GM12878 (cell line): ENCODE measurements around the gene C5orf15. TPM values are rescaled to one million over a fixed set of nuclear protein-coding genes. Genes with fewer than 3 reads are reported as not detected.
A peak's percentile ranks its signal among the peaks of the same experiment; 100 is the strongest.

ENCODE experiments used
- ATF7 ChIP-seq: fragments of 450-650 bp; IDR thresholded peaks from 2 replicates; pipeline ENCODE4 v1.6.1; 2016; ENCODE audit warnings: low read depth, mild to moderate bottlenecking
- CEBPB ChIP-seq, 2 experiments: fragments of 150-350 bp in 1 of 2; IDR thresholded peaks; 2 replicates each; pipeline ENCODE4 v1.6.1; 2012 to 2014; ENCODE audit warnings: low read depth in 2 of 2, low read length in 2 of 2, borderline replicate concordance in 1 of 2, inconsistent platforms in 1 of 2
- CREB1 ChIP-seq: IDR thresholded peaks from 2 replicates; pipeline ENCODE4 v1.6.1; 2012; ENCODE audit warnings: low read depth, mild to moderate bottlenecking, inconsistent platforms
- E2F4 ChIP-seq: IDR thresholded peaks from 2 replicates; pipeline ENCODE4 v1.6.1; 2012; ENCODE audit warnings: low read depth, low read length, improper control_type of control experiment
- GABPA ChIP-seq: IDR thresholded peaks from 2 replicates; pipeline ENCODE4 v1.6.1; 2014; ENCODE audit warnings: antibody characterized with exemption, low read depth, mild to moderate bottlenecking, inconsistent platforms
- IRF3 ChIP-seq: fragments of 450-650 bp; IDR thresholded peaks from 2 replicates; pipeline ENCODE4 v1.6.1; 2014; ENCODE audit warnings: mild to moderate bottlenecking
- MTA3 ChIP-seq: IDR thresholded peaks from 2 replicates; pipeline ENCODE4 v1.6.1; 2012; ENCODE audit warnings: low read length, inconsistent platforms, borderline replicate concordance
- NFXL1 ChIP-seq: fragments of 450-650 bp; IDR thresholded peaks from 2 replicates; pipeline ENCODE4 v1.6.1; 2017; ENCODE audit warnings: antibody characterized with exemption, mild to moderate bottlenecking, borderline replicate concordance
- NFYB ChIP-seq: IDR thresholded peaks from 2 replicates; pipeline ENCODE4 v1.6.1; 2011; ENCODE audit warnings: low read depth, mild to moderate bottlenecking, low read length, improper control_type of control experiment, moderate library complexity; ENCODE audit not compliant: insufficient read depth
- NR2C2 ChIP-seq: IDR thresholded peaks from 2 replicates; pipeline ENCODE4 v1.6.1; 2011; ENCODE audit warnings: borderline replicate concordance, low read depth; ENCODE audit not compliant: control insufficient read depth, insufficient read length
- POLR2AphosphoS2 ChIP-seq: IDR thresholded peaks from 2 replicates; pipeline ENCODE4 v1.6.1; 2011; ENCODE audit warnings: low read depth, mild to moderate bottlenecking, low read length, improper control_type of control experiment, moderate library complexity
- RELB ChIP-seq: fragments of 450-650 bp; IDR thresholded peaks from 2 replicates; pipeline ENCODE4 v1.6.1; 2017; ENCODE audit warnings: low read depth, mild to moderate bottlenecking, moderate library complexity
- SIN3A ChIP-seq: IDR thresholded peaks from 2 replicates; pipeline ENCODE4 v1.6.1; 2012; ENCODE audit warnings: low read depth, low read length, improper control_type of control experiment
- SKIL ChIP-seq: fragments of 450-650 bp; IDR thresholded peaks from 2 replicates; pipeline ENCODE4 v1.6.1; 2017; ENCODE audit warnings: mild to moderate bottlenecking, low read depth, inconsistent platforms; ENCODE audit not compliant: poor library complexity, severe bottlenecking
- STAT1 ChIP-seq: fragments of 450-650 bp; conservative IDR thresholded peaks from 2 replicates; pipeline ENCODE4 v1.6.1; 2014; ENCODE audit warnings: antibody characterized with exemption, mild to moderate bottlenecking
- TARDBP ChIP-seq: IDR thresholded peaks from 2 replicates; pipeline ENCODE4 v1.6.1; 2016; ENCODE audit warnings: borderline replicate concordance
- polyA plus RNA-seq, 11 experiments: library from polyadenylated mRNA; depleted of rRNA in 4 of 11; unstranded in 6 of 11; stranded (reverse) in 5 of 11; fragments of >200 nt; fragmentation: Nextera tagmentation in 4 of 11; fragmentation: Illumina TruSeq in 1 of 11; extraction: Ambion mirVana in 4 of 11; extraction: Trizol in 1 of 11; gene quantifications; 1 replicate in 1 of 11; 2 replicates in 10 of 11; pipeline versions ENCODE4 v1.2.1 to v1.2.3, GENCODE V29; 2011 to 2016; ENCODE audit warnings: inconsistent platforms in 2 of 11, missing spikeins in 2 of 11, low read depth in 1 of 11
- total RNA-seq, 4 experiments: library from RNA; depleted of rRNA in 3 of 4; stranded (reverse); fragments of >200 nt in 3 of 4; fragmentation: Illumina TruSeq in 1 of 4; extraction: Trizol in 1 of 4; gene quantifications; 2 replicates each; pipeline versions ENCODE4 v1.2.1 to v1.2.3, GENCODE V29; 2013 to 2021
- TF ChIP-seq, protein P1 (sequence below): IDR thresholded peaks from 2 replicates; pipeline ENCODE4 v1.6.1; 2011; ENCODE audit warnings: borderline replicate concordance, low read depth, mild to moderate bottlenecking, moderate library complexity, low read length; ENCODE audit not compliant: insufficient read depth, poor library complexity, severe bottlenecking
- TF ChIP-seq, protein P2 (sequence below): fragments of 450-650 bp; conservative IDR thresholded peaks from 2 replicates; pipeline ENCODE4 v1.6.1; 2017; ENCODE audit warnings: mild to moderate bottlenecking, moderate library complexity

The C5orf15 gene
- total and polyA plus RNA-seq, 10 of the 15 experiments (the other 5 are each of a cell fraction or from before 2014, with no cell fraction given), result 21.7 to 69.6 (median 46.0) TPM

- TF ChIP-seq CEBPB (IDR thresholded peaks at IDR 0.05; ENCODE audit: borderline replicate concordance in 1 of 2, low read depth in 2 of 2, low read length in 2 of 2) (no peak), TARDBP (no peak), GABPA (no peak), CREB1 (0 out of 2 replicates have a peak, but pooled peaks have one; percentile 10), NFXL1 (no peak), STAT1 (no peak), POLR2AphosphoS2 (peak; percentile 30; the same call in 1 of the 2 replicates), NR2C2 (no peak), ATF7 (no peak), E2F4 (no peak), SIN3A (no peak), RELB (peak; percentile 76; the same call in 1 of the 2 replicates), NFYB (no peak), IRF3 (no peak), MTA3 (no peak), SKIL (peak; percentile 33)
- TF ChIP-seq, protein P1, sequence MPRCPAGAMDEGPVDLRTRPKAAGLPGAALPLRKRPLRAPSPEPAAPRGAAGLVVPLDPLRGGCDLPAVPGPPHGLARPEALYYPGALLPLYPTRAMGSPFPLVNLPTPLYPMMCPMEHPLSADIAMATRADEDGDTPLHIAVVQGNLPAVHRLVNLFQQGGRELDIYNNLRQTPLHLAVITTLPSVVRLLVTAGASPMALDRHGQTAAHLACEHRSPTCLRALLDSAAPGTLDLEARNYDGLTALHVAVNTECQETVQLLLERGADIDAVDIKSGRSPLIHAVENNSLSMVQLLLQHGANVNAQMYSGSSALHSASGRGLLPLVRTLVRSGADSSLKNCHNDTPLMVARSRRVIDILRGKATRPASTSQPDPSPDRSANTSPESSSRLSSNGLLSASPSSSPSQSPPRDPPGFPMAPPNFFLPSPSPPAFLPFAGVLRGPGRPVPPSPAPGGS, result no peak
- TF ChIP-seq, protein P2, sequence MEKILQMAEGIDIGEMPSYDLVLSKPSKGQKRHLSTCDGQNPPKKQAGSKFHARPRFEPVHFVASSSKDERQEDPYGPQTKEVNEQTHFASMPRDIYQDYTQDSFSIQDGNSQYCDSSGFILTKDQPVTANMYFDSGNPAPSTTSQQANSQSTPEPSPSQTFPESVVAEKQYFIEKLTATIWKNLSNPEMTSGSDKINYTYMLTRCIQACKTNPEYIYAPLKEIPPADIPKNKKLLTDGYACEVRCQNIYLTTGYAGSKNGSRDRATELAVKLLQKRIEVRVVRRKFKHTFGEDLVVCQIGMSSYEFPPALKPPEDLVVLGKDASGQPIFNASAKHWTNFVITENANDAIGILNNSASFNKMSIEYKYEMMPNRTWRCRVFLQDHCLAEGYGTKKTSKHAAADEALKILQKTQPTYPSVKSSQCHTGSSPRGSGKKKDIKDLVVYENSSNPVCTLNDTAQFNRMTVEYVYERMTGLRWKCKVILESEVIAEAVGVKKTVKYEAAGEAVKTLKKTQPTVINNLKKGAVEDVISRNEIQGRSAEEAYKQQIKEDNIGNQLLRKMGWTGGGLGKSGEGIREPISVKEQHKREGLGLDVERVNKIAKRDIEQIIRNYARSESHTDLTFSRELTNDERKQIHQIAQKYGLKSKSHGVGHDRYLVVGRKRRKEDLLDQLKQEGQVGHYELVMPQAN, result no peak
These were observed 1.4 kb upstream of the C5orf15 start (continued) for GRCh38 chr5:133969654-133970324.
